GM13976 (cell line): ENCODE data around the gene P2RX5.

Source experiments
- DNase-seq: peaks from one replicate; pipeline ENCODE4 v3.0.0; 2012; ENCODE audit warnings: low spot score
- in situ Hi-C: fragments of 300-500 bp; cut with MboI; formaldehyde crosslinking; loops from one replicate; pipeline ENCODE4 v1.12.0; 2022; ENCODE audit warnings: low sequenced_read_pairs, mixed read lengths, inconsistent platforms; ENCODE audit not compliant: unreplicated experiment
- TF ChIP-seq, protein P1 (sequence below): IDR thresholded peaks from 2 replicates; pipeline ENCODE4 v1.5.1; 2012; ENCODE audit warnings: borderline replicate concordance, mild to moderate bottlenecking; ENCODE audit not compliant: insufficient read depth; ENCODE audit errors: extremely low read depth, missing control alignments, control extremely low read depth

Gene P2RX5

DNA sequence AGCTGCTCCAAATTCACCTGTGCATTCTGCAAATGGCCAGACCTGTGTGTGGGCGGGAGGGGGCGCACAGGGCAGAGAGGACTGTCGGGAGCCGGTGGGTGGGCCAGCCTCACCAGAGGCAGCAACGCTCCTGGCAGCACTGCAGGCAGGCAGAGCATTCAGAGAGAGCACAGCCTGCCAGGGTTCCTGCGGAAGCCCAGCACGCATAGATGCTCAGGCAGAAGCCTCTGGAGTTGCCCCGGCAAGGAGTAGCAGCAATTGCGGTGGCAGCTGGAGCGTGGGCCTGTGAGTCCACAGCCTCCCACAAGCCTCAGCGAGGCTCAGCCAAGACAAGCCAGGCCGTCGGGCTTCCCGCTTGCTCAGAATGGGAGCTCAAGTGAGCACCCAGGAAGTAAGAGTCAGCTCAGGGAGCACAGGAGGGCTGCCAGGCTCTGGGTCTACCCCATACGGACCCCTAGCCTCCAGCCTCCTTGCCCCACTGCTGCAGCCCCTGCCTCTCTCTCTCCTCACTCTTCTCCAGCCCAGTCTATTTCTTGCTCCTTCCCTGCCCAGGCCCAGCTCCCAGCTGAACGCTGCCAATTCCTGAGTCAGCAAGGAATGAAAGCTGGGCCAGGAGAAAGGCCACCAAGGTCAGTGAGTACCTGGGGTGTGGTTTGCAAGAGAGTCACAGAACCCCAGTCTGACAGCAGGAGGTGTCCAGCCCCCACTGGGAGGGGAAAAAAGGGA, 17.7 kb downstream of the P2RX5 start:
- in situ Hi-C loops = no loop called here
- TF ChIP-seq, protein P1, sequence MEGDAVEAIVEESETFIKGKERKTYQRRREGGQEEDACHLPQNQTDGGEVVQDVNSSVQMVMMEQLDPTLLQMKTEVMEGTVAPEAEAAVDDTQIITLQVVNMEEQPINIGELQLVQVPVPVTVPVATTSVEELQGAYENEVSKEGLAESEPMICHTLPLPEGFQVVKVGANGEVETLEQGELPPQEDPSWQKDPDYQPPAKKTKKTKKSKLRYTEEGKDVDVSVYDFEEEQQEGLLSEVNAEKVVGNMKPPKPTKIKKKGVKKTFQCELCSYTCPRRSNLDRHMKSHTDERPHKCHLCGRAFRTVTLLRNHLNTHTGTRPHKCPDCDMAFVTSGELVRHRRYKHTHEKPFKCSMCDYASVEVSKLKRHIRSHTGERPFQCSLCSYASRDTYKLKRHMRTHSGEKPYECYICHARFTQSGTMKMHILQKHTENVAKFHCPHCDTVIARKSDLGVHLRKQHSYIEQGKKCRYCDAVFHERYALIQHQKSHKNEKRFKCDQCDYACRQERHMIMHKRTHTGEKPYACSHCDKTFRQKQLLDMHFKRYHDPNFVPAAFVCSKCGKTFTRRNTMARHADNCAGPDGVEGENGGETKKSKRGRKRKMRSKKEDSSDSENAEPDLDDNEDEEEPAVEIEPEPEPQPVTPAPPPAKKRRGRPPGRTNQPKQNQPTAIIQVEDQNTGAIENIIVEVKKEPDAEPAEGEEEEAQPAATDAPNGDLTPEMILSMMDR = no peak
- no peak for DNase-seq

DNA sequence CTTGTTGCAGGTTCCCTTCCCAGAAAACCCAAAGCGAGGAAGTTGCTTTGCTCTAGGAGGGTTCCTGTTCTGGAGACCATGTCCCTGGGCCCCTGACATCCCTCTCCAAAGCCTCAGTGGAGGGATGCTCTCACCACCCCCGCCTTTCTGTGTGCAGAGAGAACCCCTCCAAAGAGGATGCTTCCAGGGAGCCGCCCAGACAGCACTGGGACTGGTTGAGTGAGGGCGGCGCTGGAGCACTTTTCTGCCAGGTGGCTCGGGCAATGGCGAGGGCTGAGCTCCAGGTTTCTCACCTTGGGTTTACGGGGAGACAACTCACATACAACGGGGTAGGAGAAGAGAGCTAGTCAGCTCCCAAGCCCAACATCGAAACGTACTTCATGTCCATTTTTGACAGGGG, 20.1 kb downstream of the P2RX5 start:
- DNase-seq = no peak
- in situ Hi-C loops = no loop called here
- TF ChIP-seq, protein P1 = no peak

DNA sequence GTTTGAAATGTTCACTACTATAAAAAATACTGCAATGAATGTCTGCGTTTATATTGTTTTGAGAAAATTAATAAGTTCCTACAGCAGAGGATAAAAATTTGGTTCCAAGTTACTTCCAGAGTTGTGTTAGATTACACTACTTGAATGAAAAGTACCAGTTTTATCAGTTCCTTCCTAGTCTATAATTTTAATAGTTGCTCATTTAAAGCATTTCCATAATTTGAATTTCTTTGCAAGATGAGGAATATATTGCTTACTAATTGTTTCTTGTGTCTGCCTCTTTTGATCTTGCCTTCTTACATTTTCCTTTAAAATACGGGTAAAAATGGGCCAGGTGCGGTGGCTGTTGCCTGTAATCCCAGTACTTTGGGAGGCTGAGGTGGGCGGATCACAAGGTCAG, 23.4 kb downstream of the P2RX5 start:
- no peak for DNase-seq
- in situ Hi-C loops = no loop called here
- TF ChIP-seq, protein P1 = no peak

DNA sequence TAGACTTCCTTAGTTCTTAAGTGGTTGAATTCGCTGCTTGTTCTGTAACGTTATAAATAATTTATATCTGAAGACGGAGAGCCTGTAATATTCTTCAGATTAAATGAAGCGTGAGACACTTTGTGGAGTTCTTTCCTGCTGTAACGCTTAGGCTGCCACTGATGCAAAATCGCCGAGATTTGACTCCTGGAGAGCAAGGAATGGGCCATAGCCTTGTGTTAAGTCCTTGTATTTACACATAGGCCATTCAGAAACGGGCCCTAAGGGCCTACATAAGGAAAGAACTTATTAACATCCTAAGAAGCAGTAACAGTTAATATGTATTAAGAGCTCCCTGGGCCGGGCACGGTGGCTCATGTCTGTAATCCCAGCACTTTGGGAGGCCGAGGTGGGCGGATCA, 26.4 kb downstream of the P2RX5 start:
- DNase-seq = no peak
- TF ChIP-seq, protein P1 = no peak
- in situ Hi-C loops = no loop called here

DNA sequence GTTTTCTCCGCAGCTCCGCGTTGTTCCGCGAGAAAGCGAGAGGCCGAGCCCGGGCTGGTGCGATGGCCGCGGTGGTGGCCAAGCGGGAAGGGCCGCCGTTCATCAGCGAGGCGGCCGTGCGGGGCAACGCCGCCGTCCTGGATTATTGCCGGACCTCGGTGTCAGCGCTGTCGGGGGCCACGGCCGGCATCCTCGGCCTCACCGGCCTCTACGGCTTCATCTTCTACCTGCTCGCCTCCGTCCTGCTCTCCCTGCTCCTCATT, 26.9 kb downstream of the P2RX5 start:
- TF ChIP-seq, protein P1 = no peak
- in situ Hi-C loops = no loop called here
- no peak for DNase-seq

DNA sequence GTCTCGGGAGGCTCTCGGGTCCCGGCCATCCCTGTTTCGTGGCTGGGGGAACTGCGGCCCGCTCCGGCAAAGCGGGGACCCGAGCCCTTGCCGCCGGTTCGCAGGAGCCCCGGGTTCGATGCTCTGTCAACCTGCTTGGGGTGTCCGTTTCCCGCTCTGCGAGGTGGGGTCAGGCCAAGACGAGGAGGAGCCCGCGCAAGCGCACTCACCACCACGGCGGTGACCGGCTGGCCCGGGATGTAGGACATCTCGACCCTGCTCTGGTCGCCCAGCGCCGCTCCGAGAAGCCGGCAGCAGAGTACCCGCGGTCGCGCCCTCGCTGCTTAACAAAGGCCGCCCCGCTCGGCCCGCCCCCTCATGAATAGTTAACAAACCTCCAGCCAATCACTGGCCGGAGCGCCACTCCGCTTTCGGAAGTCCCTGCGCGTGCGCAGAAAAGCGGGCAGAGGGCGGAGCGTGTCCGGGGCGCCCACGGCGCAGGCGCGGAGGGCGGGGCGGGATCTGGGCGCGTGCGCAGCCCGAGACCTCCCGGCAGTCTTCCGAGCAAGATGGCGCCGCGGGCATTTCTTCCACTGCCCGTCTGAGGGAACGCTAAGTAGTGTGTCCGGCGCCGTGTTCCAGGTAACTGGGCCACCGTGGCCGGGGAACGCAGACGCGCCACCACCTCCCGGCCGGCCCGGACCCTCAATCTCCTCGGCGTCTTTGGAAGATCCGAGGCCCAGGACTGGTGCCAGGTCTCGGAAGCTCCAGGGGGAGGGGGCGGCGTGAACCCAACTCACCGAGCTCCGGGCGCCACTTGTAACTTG, 27.5 kb downstream of the P2RX5 start, which contains the start of the genes EMC6 and TAX1BP3:
Gene EMC6 (plus strand): TSS at position 534 of the 806 bp plus-strand sequence. CDS start 335 bp downstream, outside the sequence.
Gene TAX1BP3 (minus strand): TSS at position 300 of the 806 bp plus-strand sequence. CDS start 52 bp downstream, at position 248.
- TF ChIP-seq, protein P1 = no peak
- in situ Hi-C loops = no loop called here
- DNase-seq = peak; percentile 100
